Hematopoietic multipotent progenitor cell treated with erythropoietin and hydrocortisone succinate and interleukin-3 and kit ligand, for 4 days (in vitro differentiated cells): ENCODE measurements around the gene YES1.

Experiments
- DNase-seq: peaks from one replicate; pipeline ENCODE4 v3.0.0-alpha.2; 2015

Gene YES1

GRCh38 chr18:811892-812375, at the start of gene YES1:
TSS of gene YES1 (minus strand) at chr18:812242. CDS start at chr18:756827, 55,415 bp downstream.
- DNase-seq = no peak

DNA sequence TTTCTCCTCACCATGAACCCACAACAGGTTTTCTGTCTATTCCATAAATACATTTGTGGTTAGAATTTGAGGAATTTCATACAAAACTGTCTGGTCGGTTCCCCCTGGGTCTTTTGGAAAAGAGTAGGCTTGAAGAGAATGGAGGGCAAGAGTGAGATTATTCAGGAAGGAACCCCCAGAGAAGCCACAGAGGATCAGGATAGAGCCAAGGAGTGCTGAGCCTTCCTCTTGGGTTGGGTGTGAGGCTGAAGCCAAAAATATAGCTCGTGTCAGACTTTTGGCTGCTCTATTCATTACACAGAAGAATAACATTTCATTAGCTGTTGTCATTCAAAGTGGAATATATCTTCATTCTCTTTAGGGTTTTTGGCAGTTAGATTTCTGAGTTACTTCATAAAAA, 45.9 kb upstream of the YES1 start:
- DNase-seq = no peak

GRCh38 chr18:853471-853870, 41.4 kb upstream of the YES1 start:
- DNase-seq = no peak

DNA sequence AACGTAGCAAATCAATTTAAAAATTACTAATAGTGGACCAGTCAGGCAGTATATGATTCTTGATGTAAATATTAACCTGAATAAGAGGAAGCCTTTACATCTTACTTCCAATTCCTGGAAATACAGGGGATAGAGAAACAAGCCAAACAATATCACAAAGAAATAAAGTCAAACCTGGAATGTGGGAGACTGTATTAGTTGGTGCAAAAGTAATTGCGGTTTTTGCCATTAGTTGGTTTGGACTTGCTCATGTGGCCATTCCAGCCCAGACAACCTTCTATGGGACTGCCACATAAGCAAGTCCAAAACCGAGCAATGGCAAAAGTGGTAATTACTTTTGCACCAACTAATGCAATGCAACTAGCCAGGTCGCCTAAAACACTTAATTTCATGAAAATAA, 38.9 kb upstream of the YES1 start:
- no peak for DNase-seq

DNA sequence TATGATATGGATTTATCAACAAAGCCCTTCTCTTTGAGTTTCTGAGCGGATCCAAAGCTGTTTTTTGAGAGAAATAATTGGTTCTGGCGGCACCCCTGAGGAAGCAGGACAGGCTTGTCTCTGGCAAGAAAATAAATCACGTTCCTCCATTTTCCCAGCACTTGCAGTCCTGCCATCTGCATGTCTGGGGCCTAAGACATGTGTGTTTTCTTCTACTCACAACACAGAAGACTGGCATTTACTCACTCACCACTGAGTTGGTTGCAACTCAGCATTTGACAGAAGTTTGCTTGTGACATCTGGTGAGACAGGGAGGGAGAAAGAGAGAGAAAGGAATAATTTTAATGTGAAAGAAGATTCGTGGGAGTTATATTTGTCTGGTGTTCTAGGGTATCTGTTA, 37.0 kb upstream of the YES1 start:
- DNase-seq = no peak

DNA sequence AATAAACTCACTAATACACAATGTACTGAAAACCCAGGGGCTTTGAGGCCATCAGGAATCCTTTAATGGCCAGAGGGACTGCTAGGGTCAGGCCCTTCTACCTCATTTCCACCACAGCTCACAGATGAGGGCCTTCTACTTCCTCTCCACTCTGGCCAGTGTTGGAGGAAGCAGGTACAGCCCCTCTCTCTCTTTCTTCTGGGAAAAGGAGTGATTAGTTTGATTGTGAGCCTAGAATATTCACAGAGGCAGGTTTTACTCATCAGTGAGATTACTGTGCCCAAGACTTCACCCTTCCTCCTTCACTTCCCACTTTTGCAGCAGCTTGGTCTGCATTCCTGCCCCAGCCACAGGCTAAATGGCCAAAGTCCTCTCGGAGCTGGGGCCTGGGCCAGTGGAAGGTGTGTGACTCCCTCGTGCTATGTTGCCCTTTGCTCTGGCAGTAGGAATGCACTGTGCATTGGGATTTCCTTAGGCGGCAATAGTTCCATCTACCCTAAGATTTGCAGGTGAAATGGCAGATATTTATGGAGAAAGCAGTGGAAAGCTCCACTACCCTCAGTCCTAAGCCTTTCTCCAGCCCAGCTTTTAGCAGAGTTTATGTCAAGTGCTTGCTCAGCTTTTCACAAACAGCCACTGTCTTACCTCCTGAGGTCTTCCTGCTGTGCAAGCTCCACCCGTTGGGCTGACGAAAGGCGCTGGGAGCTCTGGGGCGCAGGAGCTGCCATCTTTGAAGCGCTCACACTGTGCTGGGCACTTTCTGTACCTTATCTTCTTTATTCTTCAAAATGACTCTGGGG, 36.2 kb upstream of the YES1 start:
- DNase-seq = no peak

- DNase-seq = no peak
Measured at GRCh38 chr18:845152-845819, 33.2 kb upstream of the YES1 start.

GRCh38 chr18:841647-842370, 29.8 kb upstream of the YES1 start:
- DNase-seq = peak; percentile 42

GRCh38 chr18:840516-840915, 28.5 kb upstream of the YES1 start:
- DNase-seq = no peak

GRCh38 chr18:840023-840408, 28.0 kb upstream of the YES1 start:
- peak; percentile 67 for DNase-seq

- peak; percentile 95 for DNase-seq
Measured at GRCh38 chr18:839224-840022, 27.4 kb upstream of the YES1 start.

GRCh38 chr18:837922-838321, 25.9 kb upstream of the YES1 start:
- no peak for DNase-seq

DNA sequence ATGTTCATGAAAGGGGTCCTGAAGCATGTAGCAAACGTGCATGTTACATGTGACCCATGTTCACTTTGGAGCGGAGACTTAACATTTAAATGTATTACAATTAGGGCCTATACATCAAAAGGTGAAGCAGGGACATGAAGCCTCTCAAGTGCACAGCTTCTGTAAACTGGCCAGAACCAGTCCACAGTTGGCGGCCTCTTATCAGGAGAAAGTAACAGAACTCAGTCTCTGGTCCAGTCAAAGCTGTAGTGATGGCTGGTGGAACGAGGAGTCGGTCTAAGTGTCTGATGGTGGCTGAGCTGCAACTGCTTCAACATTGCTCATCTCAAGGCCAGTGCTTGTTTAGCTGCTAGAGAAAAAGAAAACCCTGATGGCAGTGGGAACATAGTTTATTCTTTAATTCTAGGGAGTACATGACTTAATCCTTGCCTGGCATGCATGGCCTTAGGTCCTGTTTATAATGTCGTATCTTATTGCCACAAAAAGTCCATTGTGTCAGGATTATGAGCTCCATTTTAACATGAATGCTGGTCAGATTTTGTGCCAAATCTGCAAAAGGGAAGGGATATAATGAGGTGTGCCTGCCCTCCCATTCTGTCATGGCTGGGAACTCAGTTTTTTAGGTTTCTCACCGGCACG, 22.2 kb upstream of the YES1 start:
- no peak for DNase-seq

DNA sequence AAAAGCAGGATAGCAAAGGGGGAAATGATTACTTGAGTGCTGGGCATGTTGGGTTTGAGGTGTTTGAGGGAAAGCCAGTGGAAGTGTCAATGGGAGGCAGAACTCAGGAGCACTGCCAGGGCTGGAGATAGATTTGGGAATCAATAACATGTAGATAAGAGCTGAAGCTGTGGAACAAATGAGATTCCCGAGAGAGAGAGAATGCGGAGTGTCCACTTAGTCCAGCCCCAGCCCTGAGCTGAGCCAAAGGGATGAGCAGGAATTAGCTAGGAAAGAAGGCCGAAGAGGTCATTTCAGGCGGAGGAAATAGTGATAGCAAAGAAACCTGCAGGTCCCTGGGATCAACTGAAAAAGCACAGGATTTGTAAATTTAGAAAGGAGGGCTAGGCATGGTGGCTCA, 21.2 kb upstream of the YES1 start:
- DNase-seq = no peak

GRCh38 chr18:832085-832681, 20.1 kb upstream of the YES1 start:
- DNase-seq = peak; percentile 32

- DNase-seq = peak; percentile 82
Measured at GRCh38 chr18:830315-830901, 18.4 kb upstream of the YES1 start.

GRCh38 chr18:829432-829831, 17.4 kb upstream of the YES1 start:
- no peak for DNase-seq

GRCh38 chr18:827093-827677, 15.1 kb upstream of the YES1 start:
- no peak for DNase-seq

GRCh38 chr18:825891-826585, 14.0 kb upstream of the YES1 start:
- no peak for DNase-seq

DNA sequence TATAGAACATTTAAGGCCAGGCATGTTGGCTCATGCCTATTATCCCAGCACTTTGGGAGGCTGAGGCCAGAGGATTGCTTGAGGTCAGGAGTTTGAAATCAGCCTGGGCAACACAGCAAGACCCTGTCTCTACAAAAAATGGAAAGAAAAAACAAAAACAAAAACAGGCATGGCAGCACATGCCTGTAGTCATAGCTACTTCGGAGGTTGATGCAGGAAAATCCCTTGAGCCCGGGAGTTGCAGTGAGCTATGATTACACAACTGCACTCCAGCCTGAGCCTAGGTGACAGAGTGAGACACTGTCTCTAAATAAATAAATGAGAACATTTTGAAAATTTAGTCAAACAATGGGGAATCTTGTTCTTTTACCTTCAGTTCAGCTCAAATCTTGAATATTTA, 12.1 kb upstream of the YES1 start:
- no peak for DNase-seq
